Measurements from ENCODE around the gene PHC2.

The PHC2 gene

DNA sequence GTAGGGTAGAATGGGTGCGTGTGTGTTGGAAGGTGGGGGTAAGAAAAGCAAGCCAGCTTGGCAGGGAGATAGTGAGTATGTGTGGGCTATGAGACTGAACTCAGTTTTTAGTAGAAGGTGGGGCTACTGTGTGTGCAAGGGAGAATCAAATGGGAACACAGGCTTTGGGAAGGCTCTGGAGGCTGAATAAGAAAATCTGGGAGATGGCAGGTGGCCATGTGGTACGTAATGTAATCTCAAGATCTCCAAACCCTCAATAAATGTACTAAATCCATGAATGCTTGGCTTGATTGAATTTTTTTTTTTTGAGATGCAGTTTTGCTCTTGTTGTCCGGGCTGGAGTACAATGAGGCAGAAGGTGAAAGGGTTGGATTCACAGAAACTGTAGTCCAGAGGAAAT, 38.1 kb upstream of the PHC2 start:
- Histone ChIP-seq H3K79me2 (ENCODE audit: insufficient read depth, low read depth) (no peaks in the 10 kb centered on the region), H3K36me3 (ENCODE audit: insufficient read depth) (no peaks in the 10 kb centered on the region), H3K27ac (no peak overlapping the region), H3K4me1 (ENCODE audit: low read depth, poor library complexity, severe bottlenecking) (peaks cover 7% of the 10 kb centered on the region), H3K27me3 (ENCODE audit: insufficient read depth, low read depth) (no peaks in the 10 kb centered on the region), H3K9ac (no peak overlapping the region), H3K4me2 (no peak overlapping the region), H3K4me3 (IDR thresholded peaks at IDR 0.05; ENCODE audit: insufficient read depth, low read depth, low read length) (no peak overlapping the region), H4K20me1 (ENCODE audit: insufficient read depth) (no peaks in the 10 kb centered on the region), H2AFZ (ENCODE audit: low read depth) (no peak overlapping the region)
- TF ChIP-seq, protein P1, sequence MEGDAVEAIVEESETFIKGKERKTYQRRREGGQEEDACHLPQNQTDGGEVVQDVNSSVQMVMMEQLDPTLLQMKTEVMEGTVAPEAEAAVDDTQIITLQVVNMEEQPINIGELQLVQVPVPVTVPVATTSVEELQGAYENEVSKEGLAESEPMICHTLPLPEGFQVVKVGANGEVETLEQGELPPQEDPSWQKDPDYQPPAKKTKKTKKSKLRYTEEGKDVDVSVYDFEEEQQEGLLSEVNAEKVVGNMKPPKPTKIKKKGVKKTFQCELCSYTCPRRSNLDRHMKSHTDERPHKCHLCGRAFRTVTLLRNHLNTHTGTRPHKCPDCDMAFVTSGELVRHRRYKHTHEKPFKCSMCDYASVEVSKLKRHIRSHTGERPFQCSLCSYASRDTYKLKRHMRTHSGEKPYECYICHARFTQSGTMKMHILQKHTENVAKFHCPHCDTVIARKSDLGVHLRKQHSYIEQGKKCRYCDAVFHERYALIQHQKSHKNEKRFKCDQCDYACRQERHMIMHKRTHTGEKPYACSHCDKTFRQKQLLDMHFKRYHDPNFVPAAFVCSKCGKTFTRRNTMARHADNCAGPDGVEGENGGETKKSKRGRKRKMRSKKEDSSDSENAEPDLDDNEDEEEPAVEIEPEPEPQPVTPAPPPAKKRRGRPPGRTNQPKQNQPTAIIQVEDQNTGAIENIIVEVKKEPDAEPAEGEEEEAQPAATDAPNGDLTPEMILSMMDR (conservative IDR thresholded peaks at IDR 0.05; ENCODE audit: low read depth, low read length) = no peak

DNA sequence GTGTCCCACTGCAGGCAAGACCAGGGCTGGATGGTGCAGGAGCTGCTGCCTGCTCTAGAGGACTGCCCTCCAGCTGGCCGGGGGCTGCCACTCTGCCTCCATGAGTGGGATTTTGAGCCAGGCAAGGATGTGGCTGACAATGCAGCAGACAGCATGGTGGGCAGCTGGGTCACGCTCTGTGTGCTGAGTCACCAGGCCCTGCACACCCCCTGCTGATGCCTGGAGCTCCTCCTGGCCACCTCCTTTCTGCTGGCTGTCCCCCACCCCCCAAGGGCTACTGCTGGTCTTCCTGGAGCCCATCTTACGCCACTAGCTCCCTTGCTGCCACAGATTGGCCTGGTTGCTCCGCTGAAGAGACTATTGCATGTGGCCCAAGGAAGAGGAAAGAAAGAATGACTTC, 37.6 kb upstream of the PHC2 start:
- no peak overlapping the region for H2AFZ ChIP-seq (ENCODE audit: low read depth)
- peaks cover 7% of the 10 kb centered on the region for H3K4me1 ChIP-seq (ENCODE audit: low read depth, poor library complexity, severe bottlenecking)
- no peaks in the 10 kb centered on the region for H3K79me2 ChIP-seq (ENCODE audit: insufficient read depth, low read depth)
- no peak overlapping the region for H3K27ac ChIP-seq
- H3K4me3 ChIP-seq (IDR thresholded peaks at IDR 0.05; ENCODE audit: insufficient read depth, low read depth, low read length) = no peak overlapping the region
- TF ChIP-seq, protein P1 (conservative IDR thresholded peaks at IDR 0.05; ENCODE audit: low read depth, low read length) = no peak
- no peak overlapping the region for H3K9ac ChIP-seq
- H4K20me1 ChIP-seq (ENCODE audit: insufficient read depth) = no peaks in the 10 kb centered on the region
- no peaks in the 10 kb centered on the region for H3K27me3 ChIP-seq (ENCODE audit: insufficient read depth, low read depth)
- no peaks in the 10 kb centered on the region for H3K36me3 ChIP-seq (ENCODE audit: insufficient read depth)
- H3K4me2 ChIP-seq = no peak overlapping the region

DNA sequence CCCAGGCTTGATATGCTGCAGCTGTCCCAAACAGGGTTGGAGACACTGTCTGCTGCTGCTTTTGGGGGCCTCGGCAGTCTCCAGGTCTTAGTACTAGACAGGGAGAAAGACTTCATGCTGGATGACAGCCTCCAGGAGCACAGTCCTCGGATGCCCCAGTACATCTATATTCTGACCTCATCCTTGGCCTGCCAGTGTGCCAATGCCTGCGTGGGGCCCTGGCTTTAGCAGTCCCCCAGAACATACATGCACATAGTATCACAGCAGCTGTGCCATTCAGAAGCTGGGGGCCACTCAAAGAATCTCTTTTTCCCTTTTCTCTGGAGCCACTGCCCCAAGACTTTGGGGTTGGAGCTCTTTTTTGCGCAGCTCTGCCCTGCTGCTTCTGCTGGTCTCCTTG, 37.1 kb upstream of the PHC2 start:
- Histone ChIP-seq H2AFZ (ENCODE audit: low read depth) (no peak overlapping the region), H3K4me1 (ENCODE audit: low read depth, poor library complexity, severe bottlenecking) (peaks cover 7% of the 10 kb centered on the region), H3K36me3 (ENCODE audit: insufficient read depth) (no peaks in the 10 kb centered on the region), H3K4me3 (IDR thresholded peaks at IDR 0.05; ENCODE audit: insufficient read depth, low read depth, low read length) (no peak overlapping the region), H3K4me2 (no peak overlapping the region), H3K9ac (no peak overlapping the region), H3K79me2 (ENCODE audit: insufficient read depth, low read depth) (no peaks in the 10 kb centered on the region), H3K27me3 (ENCODE audit: insufficient read depth, low read depth) (no peaks in the 10 kb centered on the region), H4K20me1 (ENCODE audit: insufficient read depth) (no peaks in the 10 kb centered on the region), H3K27ac (no peak overlapping the region)
- TF ChIP-seq, protein P1 (conservative IDR thresholded peaks at IDR 0.05; ENCODE audit: low read depth, low read length) = no peak

DNA sequence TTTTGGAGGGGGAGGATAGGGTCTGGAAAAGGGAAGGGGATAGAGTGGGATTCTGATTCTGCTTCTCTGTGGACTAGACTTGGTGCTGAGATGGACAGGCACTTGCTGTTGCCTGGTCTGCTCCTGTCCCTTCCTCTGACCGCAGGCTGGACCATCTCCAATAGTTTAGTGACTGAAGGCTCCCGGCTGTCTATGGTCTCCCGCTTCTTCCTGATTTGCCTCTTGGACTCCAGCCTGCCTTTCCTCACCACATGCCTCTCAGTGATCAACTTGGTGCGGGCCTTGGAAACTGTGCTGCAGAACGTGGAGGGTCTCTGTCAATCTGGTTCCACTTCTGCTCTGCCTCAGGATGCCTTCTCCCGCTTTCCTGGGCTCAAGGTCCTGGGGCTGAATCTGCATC, 35.3 kb upstream of the PHC2 start:
- TF ChIP-seq, protein P1 (conservative IDR thresholded peaks at IDR 0.05; ENCODE audit: low read depth, low read length) = no peak

More for the DNA sequence above, 35.3 kb upstream of the PHC2 start:
- Histone ChIP-seq H3K79me2 (ENCODE audit: insufficient read depth, low read depth) (no peaks in the 10 kb centered on the region), H3K4me2 (no peak overlapping the region), H2AFZ (ENCODE audit: low read depth) (no peak overlapping the region), H4K20me1 (ENCODE audit: insufficient read depth) (no peaks in the 10 kb centered on the region), H3K27ac (no peak overlapping the region), H3K4me1 (ENCODE audit: low read depth, poor library complexity, severe bottlenecking) (peaks cover 5% of the 10 kb centered on the region), H3K27me3 (ENCODE audit: insufficient read depth, low read depth) (no peaks in the 10 kb centered on the region), H3K36me3 (ENCODE audit: insufficient read depth) (no peaks in the 10 kb centered on the region), H3K4me3 (IDR thresholded peaks at IDR 0.05; ENCODE audit: insufficient read depth, low read depth, low read length) (no peak overlapping the region), H3K9ac (no peak overlapping the region)

Data from KMS-11 (cell line).